ENCODE measurements around the gene TPRKB. TPM values are rescaled to one million over a fixed set of nuclear protein-coding genes. Genes with fewer than 3 reads are reported as not detected.
A peak's percentile ranks its signal among the peaks of the same experiment; 100 is the strongest.
"Not testable (repeated sequence)": the region's sequence is repeated elsewhere in the genome, so short reads cannot be mapped to it uniquely, and the experiment has no call there.

The TPRKB gene
- total RNA-seq, 2 donors from 2014 or later = 30.1 to 30.3 TPM

- H3K4me1 Mint-ChIP-seq (ENCODE audit: low read depth) = no peaks in the 10 kb centered on the region
- H3K36me3 Mint-ChIP-seq (ENCODE audit: insufficient read depth in 2 of 2) = peaks cover 0 to 2% of the 10 kb centered on the region in 2 donors
- H3K4me3 Mint-ChIP-seq = no peak overlapping the region
- DNase-seq (no peak), ATAC-seq (replicated peaks in 1 of 2) (no peak)
- peaks cover 4% of the 10 kb centered on the region in 2 donors for H3K9me3 Mint-ChIP-seq
- H3K27ac Mint-ChIP-seq = no peak overlapping the region
- H3K27me3 Mint-ChIP-seq (ENCODE audit: low read depth) = no peaks in the 10 kb centered on the region
These were observed 51.2 kb downstream of the TPRKB start for GRCh38 chr2:73685764-73686438.

GRCh38 chr2:73684905-73685304, 52.2 kb downstream of the TPRKB start:
- H3K4me3 Mint-ChIP-seq; H3K27me3 Mint-ChIP-seq (ENCODE audit: low read depth); H3K4me1 Mint-ChIP-seq (ENCODE audit: low read depth); ATAC-seq (replicated peaks in 1 of 2); H3K36me3 Mint-ChIP-seq (ENCODE audit: insufficient read depth in 2 of 2); H3K27ac Mint-ChIP-seq; H3K9me3 Mint-ChIP-seq; DNase-seq: not testable (repeated sequence)

GRCh38 chr2:73684325-73684724, 52.8 kb downstream of the TPRKB start:
- not testable (repeated sequence) for H3K27me3 Mint-ChIP-seq (ENCODE audit: low read depth); H3K9me3 Mint-ChIP-seq; H3K36me3 Mint-ChIP-seq (ENCODE audit: insufficient read depth in 2 of 2); H3K4me3 Mint-ChIP-seq; H3K4me1 Mint-ChIP-seq (ENCODE audit: low read depth); H3K27ac Mint-ChIP-seq
- DNase-seq (peak in 1 of 2 donors; percentile 1), ATAC-seq (replicated peaks in 1 of 2) (peak; percentile 47 to 56)

- H3K27ac Mint-ChIP-seq; H3K36me3 Mint-ChIP-seq (ENCODE audit: insufficient read depth in 2 of 2); H3K4me1 Mint-ChIP-seq (ENCODE audit: low read depth); H3K9me3 Mint-ChIP-seq; H3K4me3 Mint-ChIP-seq; H3K27me3 Mint-ChIP-seq (ENCODE audit: low read depth): not testable (repeated sequence)
- ATAC-seq (replicated peaks in 1 of 2) (peak; percentile 41 to 61), DNase-seq (peak; percentile 43 to 47)
These were observed 57.1 kb downstream of the TPRKB start for GRCh38 chr2:73679951-73680571.

Other genes starting within 250 kb of the TPRKB start
- gene NAT8, start 94.9 kb downstream of the TPRKB start, total RNA-seq = not detected
- gene DUSP11, start 42.8 kb upstream of the TPRKB start, total RNA-seq = 10 to 100 TPM; 35.1 to 35.8 TPM
- gene C2orf78, start 46.8 kb upstream of the TPRKB start, total RNA-seq = not detected
- gene STAMBP, start 91.6 kb upstream of the TPRKB start, total RNA-seq = 100 to 1,000 TPM; 101 to 107 TPM
- under 1 TPM in 1 of 2 donors, not detected in 1; 0.22 TPM for gene ACTG2, start 155.7 kb upstream of the TPRKB start, total RNA-seq
- gene DGUOK, start 189.5 kb upstream of the TPRKB start, total RNA-seq = 100 to 1,000 TPM; 110 to 119 TPM
- gene TET3, start 247.6 kb upstream of the TPRKB start, total RNA-seq = 10 to 100 TPM; 18.6 to 19.7 TPM